OCI-LY3 (cell line): ENCODE results near the gene KRTAP5-2.

Experiments
- H2AFZ ChIP-seq: fragments of 200-600, 300-600 bp; shearing (Covaris generic); 2 replicates; pipeline ENCODE4 v1.6.0; 2014; ENCODE audit warnings: antibody characterized with exemption, low read depth, low read length
- H3K27ac ChIP-seq: fragments of 200-600, 300-600 bp; sonication (generic); 2 replicates; pipeline ENCODE4 v1.5.1; 2014; ENCODE audit warnings: mild to moderate bottlenecking, low read length, moderate library complexity, mixed read lengths
- H3K27me3 ChIP-seq: fragments of 200-600, 300-600 bp; sonication (generic); 2 replicates; pipeline ENCODE4 v1.6.1; 2014; ENCODE audit warnings: low read depth, low read length, mixed read lengths
- H3K36me3 ChIP-seq: fragments of 200-600, 300-600 bp; sonication (generic); replicated peaks from 2 replicates; pipeline ENCODE3; 2014; ENCODE audit warnings: low read depth, low read length, mixed read lengths
- H3K4me1 ChIP-seq: fragments of 300-600, 200-600 bp; sonication (generic); 2 replicates; pipeline ENCODE4 v1.6.1; 2014; ENCODE audit warnings: low read length, mixed read lengths
- H3K4me2 ChIP-seq: fragments of 200-600, 300-600 bp; sonication (generic); 2 replicates; pipeline ENCODE4 v1.6.1; 2014; ENCODE audit warnings: low read length, mixed read lengths
- H3K4me3 ChIP-seq: fragments of 300-600, 200-600 bp; sonication (generic); 2 replicates; pipeline ENCODE4 v1.5.1; 2014; ENCODE audit warnings: antibody characterized with exemption, mild to moderate bottlenecking, low read length, moderate library complexity
- H3K79me2 ChIP-seq: fragments of 300-600, 200-600 bp; shearing (Covaris generic); 2 replicates; pipeline ENCODE4 v1.6.1; 2014; ENCODE audit warnings: mild to moderate bottlenecking, low read length, mixed read lengths
- H3K9ac ChIP-seq: fragments of 300-600, 200-600 bp; shearing (Covaris generic); 2 replicates; pipeline ENCODE4 v1.6.0; 2014; ENCODE audit warnings: mild to moderate bottlenecking, low read length, moderate library complexity
- H3K9me3 ChIP-seq: fragments of 200-600, 300-600 bp; shearing (Covaris generic); 2 replicates; pipeline ENCODE4 v1.6.1; 2014; ENCODE audit warnings: low read length, mixed read lengths; ENCODE audit not compliant: insufficient read depth
- H4K20me1 ChIP-seq: fragments of 200-600, 300-600 bp; sonication (generic); 2 replicates; pipeline ENCODE4 v1.6.1; 2016; ENCODE audit warnings: low read length, mixed read lengths; ENCODE audit not compliant: insufficient read depth
- EZH2phosphoT487 ChIP-seq: fragments of 200-600 bp; shearing (Covaris generic); IDR thresholded peaks from 2 replicates; pipeline ENCODE4 v1.6.1; 2018; ENCODE audit warnings: antibody characterized with exemption, mixed run types, low read depth
- TF ChIP-seq, protein P1 (sequence below): fragments of 200-600, 300-600 bp; sonication (generic); IDR thresholded peaks from 2 replicates; pipeline ENCODE4 v1.5.1; 2014; ENCODE audit warnings: antibody characterized with exemption, low read length, low read depth

The KRTAP5-2 gene

GRCh38 chr11:1639666-1640065 is 41.6 kb upstream of the KRTAP5-2 start:
- H2AFZ ChIP-seq, result no peak overlapping the region
- no peak overlapping the region for H3K27ac ChIP-seq
- no peak overlapping the region for H3K4me2 ChIP-seq
- H3K4me1 ChIP-seq, result no peaks in the 10 kb centered on the region
- peaks cover 17% of the 10 kb centered on the region; the same call in 1 of the 2 replicates for H3K27me3 ChIP-seq
- H3K9ac ChIP-seq, result no peak overlapping the region
- TF ChIP-seq, protein P1, sequence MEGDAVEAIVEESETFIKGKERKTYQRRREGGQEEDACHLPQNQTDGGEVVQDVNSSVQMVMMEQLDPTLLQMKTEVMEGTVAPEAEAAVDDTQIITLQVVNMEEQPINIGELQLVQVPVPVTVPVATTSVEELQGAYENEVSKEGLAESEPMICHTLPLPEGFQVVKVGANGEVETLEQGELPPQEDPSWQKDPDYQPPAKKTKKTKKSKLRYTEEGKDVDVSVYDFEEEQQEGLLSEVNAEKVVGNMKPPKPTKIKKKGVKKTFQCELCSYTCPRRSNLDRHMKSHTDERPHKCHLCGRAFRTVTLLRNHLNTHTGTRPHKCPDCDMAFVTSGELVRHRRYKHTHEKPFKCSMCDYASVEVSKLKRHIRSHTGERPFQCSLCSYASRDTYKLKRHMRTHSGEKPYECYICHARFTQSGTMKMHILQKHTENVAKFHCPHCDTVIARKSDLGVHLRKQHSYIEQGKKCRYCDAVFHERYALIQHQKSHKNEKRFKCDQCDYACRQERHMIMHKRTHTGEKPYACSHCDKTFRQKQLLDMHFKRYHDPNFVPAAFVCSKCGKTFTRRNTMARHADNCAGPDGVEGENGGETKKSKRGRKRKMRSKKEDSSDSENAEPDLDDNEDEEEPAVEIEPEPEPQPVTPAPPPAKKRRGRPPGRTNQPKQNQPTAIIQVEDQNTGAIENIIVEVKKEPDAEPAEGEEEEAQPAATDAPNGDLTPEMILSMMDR, result no peak
- no peak for TF ChIP-seq EZH2phosphoT487
- no peaks in the 10 kb centered on the region for H4K20me1 ChIP-seq
- H3K4me3 ChIP-seq, result no peak overlapping the region
- no peaks in the 10 kb centered on the region for H3K79me2 ChIP-seq
- H3K36me3 ChIP-seq, result no peaks in the 10 kb centered on the region
- no peaks in the 10 kb centered on the region for H3K9me3 ChIP-seq

GRCh38 chr11:1639102-1639620 is 41.1 kb upstream of the KRTAP5-2 start:
- Histone ChIP-seq H3K36me3 (no peaks in the 10 kb centered on the region), H4K20me1 (no peaks in the 10 kb centered on the region), H3K79me2 (no peaks in the 10 kb centered on the region), H3K9ac (no peak overlapping the region), H3K27ac (no peak overlapping the region), H3K4me2 (no peak overlapping the region), H3K4me1 (no peaks in the 10 kb centered on the region), H3K4me3 (no peak overlapping the region), H3K27me3 (peaks cover 17% of the 10 kb centered on the region; the same call in 1 of the 2 replicates), H2AFZ (no peak overlapping the region), H3K9me3 (no peaks in the 10 kb centered on the region)
- TF ChIP-seq, protein P1, result no peak
- no peak for TF ChIP-seq EZH2phosphoT487

DNA sequence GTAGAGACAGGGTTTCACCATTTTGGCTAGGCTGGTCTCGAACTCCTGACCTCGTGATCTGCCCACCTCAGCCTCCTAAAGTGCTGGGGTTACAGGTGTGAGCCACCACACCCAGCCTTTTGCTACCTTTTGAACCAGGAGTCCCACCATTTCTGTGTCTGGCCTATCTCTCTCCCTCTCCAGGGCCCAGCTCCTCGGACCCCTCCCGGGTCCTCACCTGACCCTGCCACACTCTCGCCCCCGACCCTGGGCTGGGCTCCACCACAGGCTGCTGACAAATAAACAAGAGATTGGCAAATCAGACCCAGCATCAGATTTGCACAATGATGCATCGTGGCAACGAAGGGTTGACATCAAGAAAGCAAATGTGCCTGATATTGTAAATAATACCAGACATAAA is 40.2 kb upstream of the KRTAP5-2 start:
- no peak for TF ChIP-seq EZH2phosphoT487
- TF ChIP-seq, protein P1, result no peak
- H3K4me3 ChIP-seq, result no peak overlapping the region

DNA sequence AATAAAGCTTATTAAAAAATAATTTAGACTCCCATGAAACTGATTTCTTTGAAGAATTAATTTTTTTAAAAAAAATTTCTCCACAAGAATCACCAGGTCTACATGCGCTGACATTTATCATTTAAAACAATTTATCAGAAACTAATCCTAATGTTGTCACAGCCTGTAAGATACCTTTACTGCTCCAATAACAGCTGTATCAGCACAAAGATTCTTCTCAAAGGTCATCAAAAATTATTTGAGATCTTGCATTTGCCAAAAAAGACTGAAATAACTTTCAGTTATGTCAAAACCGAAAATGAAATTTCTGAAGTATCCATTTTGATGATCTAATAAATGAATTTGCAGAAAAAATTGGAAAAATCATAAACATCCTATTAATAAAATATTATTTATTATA is 39.5 kb upstream of the KRTAP5-2 start:
- H3K36me3 ChIP-seq, result no peaks in the 10 kb centered on the region

More for the DNA sequence above, 40.2 kb upstream of the KRTAP5-2 start:
- H3K79me2 ChIP-seq, result no peaks in the 10 kb centered on the region
- no peak overlapping the region for H3K9ac ChIP-seq
- H3K36me3 ChIP-seq, result no peaks in the 10 kb centered on the region
- H3K9me3 ChIP-seq, result no peaks in the 10 kb centered on the region
- no peaks in the 10 kb centered on the region for H4K20me1 ChIP-seq
- no peak overlapping the region for H2AFZ ChIP-seq
- H3K27ac ChIP-seq, result no peak overlapping the region
- peaks cover 21% of the 10 kb centered on the region for H3K27me3 ChIP-seq
- no peak overlapping the region for H3K4me2 ChIP-seq
- H3K4me1 ChIP-seq, result no peaks in the 10 kb centered on the region

More for the DNA sequence above, 39.5 kb upstream of the KRTAP5-2 start:
- no peak overlapping the region for H3K4me3 ChIP-seq
- TF ChIP-seq, protein P1, result no peak
- TF ChIP-seq EZH2phosphoT487, result no peak
- H2AFZ ChIP-seq, result no peak overlapping the region
- no peak overlapping the region for H3K27ac ChIP-seq
- no peaks in the 10 kb centered on the region for H3K9me3 ChIP-seq
- H4K20me1 ChIP-seq, result no peaks in the 10 kb centered on the region
- H3K9ac ChIP-seq, result no peak overlapping the region
- peaks cover 25% of the 10 kb centered on the region for H3K27me3 ChIP-seq
- no peaks in the 10 kb centered on the region for H3K4me1 ChIP-seq
- H3K4me2 ChIP-seq, result no peak overlapping the region
- no peaks in the 10 kb centered on the region for H3K79me2 ChIP-seq
